Ovary (tissue), 9 donors: ENCODE measurements around the gene TBC1D9B. TPM values are rescaled to one million over a fixed set of nuclear protein-coding genes. Genes with fewer than 3 reads are reported as not detected.

Experiments used
- DNase-seq, 5 donors: peaks; one replicate each; pipeline ENCODE4 v3.0.0-alpha.2; 2019 to 2020
- H3K27ac ChIP-seq, 2 donors: fragments of 200-600 bp; one replicate each; pipeline versions ENCODE4 v1.5.1 to v1.8.0; 2019 to 2022
- H3K27me3 ChIP-seq: fragments of 200-600 bp; one replicate; pipeline ENCODE4 v1.8.0; 2022
- H3K36me3 ChIP-seq: fragments of 200-600 bp; sonication (generic); one replicate; pipeline ENCODE4 v1.5.1; 2019
- H3K4me1 ChIP-seq: one replicate; pipeline ENCODE4 v1.8.1; 2013; ENCODE audit warnings: mild to moderate bottlenecking, moderate library complexity; ENCODE audit not compliant: insufficient read depth
- H3K4me3 ChIP-seq: fragments of 200-600 bp; sonication (generic); one replicate; pipeline ENCODE4 v1.5.1; 2017
- H3K9me3 ChIP-seq, 2 donors: fragments of 200-600 bp in 1 of 2; sonication (generic) in 1 of 2; one replicate each; pipeline versions ENCODE4 v1.5.1 to v1.8.1; 2013 to 2019; ENCODE audit warnings: mild to moderate bottlenecking in 1 of 2, moderate library complexity in 1 of 2
- CTCF ChIP-seq, 3 donors: fragments of 450-650 bp in 2 of 3; fragments of 200-600 bp in 1 of 3; IDR thresholded peaks; one replicate each; pipeline versions ENCODE4 v1.5.1 to v1.8.0; 2016 to 2022; ENCODE audit warnings: antibody characterized with exemption in 3 of 3, mild to moderate bottlenecking in 1 of 3
- EP300 ChIP-seq: sonication (generic); formaldehyde crosslinking; IDR thresholded peaks from one replicate; pipeline ENCODE4 v1.6.1; 2017; ENCODE audit warnings: antibody characterized with exemption
- POLR2A ChIP-seq: fragments of 450-650 bp; IDR thresholded peaks from one replicate; pipeline ENCODE4 v1.6.1; 2017; ENCODE audit warnings: antibody characterized with exemption, mild to moderate bottlenecking, moderate library complexity
- WGBS, 3 donors: extraction: QIAGEN DNeasy Blood & Tissue Kit in 1 of 3; methylation state at CpG; one replicate each; pipeline versions ENCODE4 v1.1.5 to v1.1.7; 2013 to 2017; 5-methylcytosine and 5-hydroxymethylcytosine counted together
- intact Hi-C, 4 donors: fragments of 100-400 bp; cut with DNase I; formaldehyde crosslinking; loops; one replicate each; pipeline versions ENCODE4 v1.11.0 to v1.15.1; 2022 to 2023
- polyA plus RNA-seq, 2 donors: library from polyadenylated mRNA; stranded (reverse); fragments of 200-250 nt in 1 of 2; fragments of 350-450 nt in 1 of 2; fragmentation: Illumina TruSeq in 1 of 2; extraction: RNeasy Lipid Tissue Mini Kit (QIAGEN cat#74804) in 1 of 2; gene quantifications; one replicate each; pipeline ENCODE4 v1.2.3, GENCODE V29; 2013 to 2014
- total RNA-seq, 7 donors: library from RNA; depleted of rRNA in 2 of 7; stranded (reverse); fragments of >200 nt in 2 of 7; fragmentation: NEBNext Ultra II Directional in 3 of 7; extraction: Animal tissue kit (Norgen Biotek cat#: 25700) in 3 of 7; gene quantifications; one replicate each; pipeline versions ENCODE4 v1.1.0 to v1.2.4, GENCODE V29; 2016 to 2023
- donor health status: DM: no; HTN: no; CAD: no; lungs with moderate emphysema.
- donor health status: DM: no; HTN: no; CAD: no.
- donor health status: Bipolar disorder and iron deficiency.
- donor health status: DM: yes; HTN: yes; CAD: no.
- donor health status: DM: no; HTN: no; CAD: no.
- donor health status: DM: yes; HTN: yes; CAD: no.

Gene TBC1D9B
- total and polyA plus RNA-seq, 9 donors, result 48.3 to 121 (median 86.5) TPM

GRCh38 chr5:179819296-179820126, 88.2 kb downstream of the TBC1D9B start:
- H3K4me3 ChIP-seq, result peak overlapping the region; percentile 82
- 20 to 24% (median 21%) methylated on average over 26 of the region's 26 CpGs for WGBS, 3 donors
- intact Hi-C loops, result loop anchor here in 1 of 4 donors (10.0 kb wide), 1 partner anchor 85 kb away; the partner anchor contains the start of gene TBC1D9B

GRCh38 chr5:179818746-179819295, 88.9 kb downstream of the TBC1D9B start:
- Histone ChIP-seq H3K4me1 (peaks cover 32% of the 10 kb centered on the region), H3K27ac (peak overlapping the region; percentile 90 to 98), H3K9me3 (no peaks in the 10 kb centered on the region), H3K4me3 (peak overlapping the region; percentile 82), H3K27me3 (no peaks in the 10 kb centered on the region), H3K36me3 (no peaks in the 10 kb centered on the region)
- WGBS, 3 donors, result 0 to 1% (median 0%) methylated on average over 28 to 35 of the region's 35 CpGs
- intact Hi-C loops, result no loop called here
- DNase-seq, result peak; percentile 95 to 97 (median 97)
- TF ChIP-seq POLR2A (peak; percentile 51), EP300 (peak; percentile 96), CTCF (IDR thresholded peaks at IDR 0.05) (no peak)

More at GRCh38 chr5:179819296-179820126, 88.2 kb downstream of the TBC1D9B start:
- peak overlapping the region; percentile 90 to 98 for H3K27ac ChIP-seq
- H3K9me3 ChIP-seq, result no peaks in the 10 kb centered on the region
- H3K36me3 ChIP-seq, result no peaks in the 10 kb centered on the region
- H3K4me1 ChIP-seq, result peaks cover 36% of the 10 kb centered on the region
- DNase-seq, result peak; percentile 81 to 82 (median 81)
- TF ChIP-seq EP300 (no peak), CTCF (IDR thresholded peaks at IDR 0.05) (no peak), POLR2A (no peak)
- no peaks in the 10 kb centered on the region for H3K27me3 ChIP-seq

GRCh38 chr5:179817890-179818745, 89.6 kb downstream of the TBC1D9B start:
- intact Hi-C loops, result no loop called here
- WGBS, 3 donors, result 49 to 53% (median 50%) methylated on average over 14 of the region's 14 CpGs
- Histone ChIP-seq H3K27ac (peak overlapping the region; percentile 90 to 98), H3K4me1 (peaks cover 31% of the 10 kb centered on the region), H3K4me3 (peak overlapping the region; percentile 82), H3K9me3 (no peaks in the 10 kb centered on the region), H3K27me3 (no peaks in the 10 kb centered on the region), H3K36me3 (no peaks in the 10 kb centered on the region)
- peak in 3 of 5 donors; percentile 47 to 68 (median 55) for DNase-seq
- TF ChIP-seq POLR2A, result no peak
- no peak for TF ChIP-seq EP300
- TF ChIP-seq CTCF (IDR thresholded peaks at IDR 0.05), result no peak

GRCh38 chr5:179817470-179817840, 90.2 kb downstream of the TBC1D9B start:
- H3K9me3 ChIP-seq, result no peaks in the 10 kb centered on the region
- intact Hi-C loops, result no loop called here
- H3K4me1 ChIP-seq, result peaks cover 24% of the 10 kb centered on the region
- DNase-seq, result peak in 4 of 5 donors; percentile 24 to 47 (median 44)
- no peaks in the 10 kb centered on the region for H3K27me3 ChIP-seq
- WGBS, 3 donors, result 83 to 86% (median 84%) methylated on average over 8 of the region's 8 CpGs
- H3K27ac ChIP-seq, result peak overlapping the region; percentile 53 to 79
- no peaks in the 10 kb centered on the region for H3K36me3 ChIP-seq
- TF ChIP-seq POLR2A (no peak), CTCF (IDR thresholded peaks at IDR 0.05) (no peak), EP300 (no peak)
- H3K4me3 ChIP-seq, result peak overlapping the region; percentile 40
